Measurements from ENCODE around the gene PRSS53.

Gene PRSS53

DNA sequence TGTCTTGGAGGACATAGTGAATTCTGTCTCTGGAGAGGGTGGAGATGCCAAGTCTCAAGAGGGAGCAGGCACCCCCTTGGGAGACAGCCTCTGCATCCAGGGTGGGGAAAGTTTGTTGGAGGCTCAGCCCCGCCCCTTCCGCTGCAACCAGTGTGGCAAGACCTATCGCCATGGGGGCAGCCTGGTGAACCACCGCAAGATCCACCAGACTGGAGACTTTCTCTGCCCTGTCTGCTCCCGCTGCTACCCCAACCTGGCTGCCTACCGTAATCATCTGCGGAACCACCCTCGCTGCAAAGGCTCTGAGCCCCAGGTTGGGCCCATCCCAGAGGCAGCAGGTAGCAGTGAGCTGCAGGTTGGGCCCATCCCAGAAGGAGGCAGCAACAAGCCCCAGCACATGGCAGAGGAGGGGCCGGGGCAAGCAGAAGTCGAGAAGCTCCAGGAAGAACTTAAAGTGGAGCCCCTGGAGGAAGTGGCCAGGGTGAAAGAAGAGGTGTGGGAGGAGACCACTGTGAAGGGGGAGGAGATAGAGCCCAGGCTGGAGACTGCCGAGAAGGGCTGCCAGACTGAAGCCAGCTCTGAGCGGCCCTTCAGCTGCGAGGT lies 9.3 kb downstream of the PRSS53 start:
- H3K9ac ChIP-seq (ENCODE audit: insufficient read length, low read depth), result peak overlapping the region; percentile 27
- H3K36me3 ChIP-seq (ENCODE audit: insufficient read depth, insufficient read length, low read length), result peaks cover 89% of the 10 kb centered on the region
- no peaks in the 10 kb centered on the region for H3K9me3 ChIP-seq (ENCODE audit: insufficient read depth, low read length)
- H3K4me1 ChIP-seq (ENCODE audit: insufficient read depth, insufficient read length), result peaks cover 6% of the 10 kb centered on the region
- H3K4me3 ChIP-seq (ENCODE audit: insufficient read length, low read depth), result no peak overlapping the region
- no peak for TF ChIP-seq ZNF274 (IDR thresholded peaks at IDR 0.05; ENCODE audit: low read depth, low read length)
- TF ChIP-seq SUZ12 (IDR thresholded peaks at IDR 0.05; ENCODE audit: extremely low read depth, insufficient read depth, insufficient read length), result no peak
- no peak for TF ChIP-seq YY1 (IDR thresholded peaks at IDR 0.05; ENCODE audit: insufficient read depth, insufficient read length)
- no peak for DNase-seq (ENCODE audit: low read depth, low spot score)
- no peaks in the 10 kb centered on the region for H3K27me3 ChIP-seq (ENCODE audit: insufficient read depth, insufficient read length)

DNA sequence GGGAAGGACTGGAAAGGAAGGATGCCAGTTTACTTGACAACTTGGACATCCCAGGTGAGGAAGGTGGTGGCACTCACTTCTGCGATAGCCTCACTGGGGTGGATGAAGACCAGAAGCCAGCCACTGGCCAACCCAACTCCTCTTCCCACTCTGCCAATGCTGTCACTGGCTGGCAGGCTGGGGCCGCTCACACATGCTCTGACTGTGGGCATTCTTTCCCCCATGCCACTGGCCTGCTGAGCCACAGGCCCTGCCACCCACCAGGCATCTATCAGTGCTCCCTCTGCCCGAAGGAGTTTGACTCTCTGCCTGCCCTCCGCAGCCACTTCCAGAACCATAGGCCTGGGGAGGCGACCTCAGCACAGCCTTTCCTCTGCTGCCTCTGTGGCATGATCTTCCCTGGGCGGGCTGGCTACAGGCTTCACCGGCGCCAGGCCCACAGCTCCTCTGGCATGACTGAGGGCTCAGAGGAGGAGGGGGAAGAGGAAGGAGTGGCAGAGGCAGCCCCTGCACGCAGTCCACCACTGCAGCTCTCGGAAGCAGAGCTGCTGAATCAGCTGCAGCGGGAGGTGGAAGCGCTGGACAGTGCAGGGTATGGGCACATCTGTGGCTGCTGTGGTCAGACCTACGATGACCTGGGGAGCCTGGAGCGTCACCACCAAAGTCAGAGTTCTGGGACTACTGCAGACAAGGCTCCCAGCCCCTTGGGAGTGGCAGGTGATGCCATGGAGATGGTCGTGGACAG lies 10.0 kb downstream of the PRSS53 start:
- Histone ChIP-seq H3K4me1 (ENCODE audit: insufficient read depth, insufficient read length) (peaks cover 6% of the 10 kb centered on the region), H3K9me3 (ENCODE audit: insufficient read depth, low read length) (no peaks in the 10 kb centered on the region), H3K4me3 (ENCODE audit: insufficient read length, low read depth) (no peak overlapping the region), H3K27me3 (ENCODE audit: insufficient read depth, insufficient read length) (no peaks in the 10 kb centered on the region), H3K9ac (ENCODE audit: insufficient read length, low read depth) (no peak overlapping the region), H3K36me3 (ENCODE audit: insufficient read depth, insufficient read length, low read length) (peaks cover 82% of the 10 kb centered on the region)
- DNase-seq (ENCODE audit: low read depth, low spot score), result no peak
- TF ChIP-seq ZNF274 (IDR thresholded peaks at IDR 0.05; ENCODE audit: low read depth, low read length), result no peak
- TF ChIP-seq YY1 (IDR thresholded peaks at IDR 0.05; ENCODE audit: insufficient read depth, insufficient read length), result no peak
- TF ChIP-seq SUZ12 (IDR thresholded peaks at IDR 0.05; ENCODE audit: extremely low read depth, insufficient read depth, insufficient read length), result no peak

DNA sequence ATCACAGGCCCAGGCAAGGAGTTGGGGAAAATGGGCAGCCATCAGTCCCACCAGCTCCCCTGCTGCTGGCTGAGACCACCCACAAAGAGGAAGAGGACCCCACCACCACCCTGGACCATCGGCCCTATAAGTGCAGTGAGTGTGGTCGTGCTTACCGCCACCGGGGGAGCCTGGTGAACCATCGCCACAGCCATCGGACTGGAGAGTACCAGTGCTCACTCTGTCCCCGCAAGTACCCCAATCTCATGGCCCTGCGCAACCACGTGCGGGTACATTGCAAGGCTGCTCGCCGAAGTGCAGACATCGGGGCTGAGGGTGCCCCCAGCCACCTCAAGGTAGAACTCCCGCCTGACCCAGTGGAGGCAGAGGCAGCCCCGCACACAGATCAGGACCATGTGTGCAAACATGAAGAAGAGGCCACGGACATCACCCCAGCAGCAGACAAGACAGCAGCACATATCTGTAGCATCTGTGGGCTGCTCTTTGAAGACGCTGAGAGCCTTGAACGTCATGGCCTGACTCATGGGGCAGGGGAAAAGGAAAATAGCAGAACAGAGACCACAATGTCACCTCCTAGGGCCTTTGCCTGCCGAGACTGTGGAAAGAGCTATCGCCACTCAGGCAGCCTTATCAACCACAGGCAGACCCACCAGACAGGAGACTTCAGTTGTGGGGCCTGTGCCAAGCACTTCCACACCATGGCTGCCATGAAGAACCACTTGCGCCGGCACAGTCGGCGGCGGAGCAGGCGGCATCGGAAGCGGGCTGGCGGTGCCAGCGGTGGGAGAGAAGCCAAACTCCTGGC lies 10.9 kb downstream of the PRSS53 start:
- H3K9ac ChIP-seq (ENCODE audit: insufficient read length, low read depth), result no peak overlapping the region
- H3K36me3 ChIP-seq (ENCODE audit: insufficient read depth, insufficient read length, low read length), result peaks cover 72% of the 10 kb centered on the region
- no peak overlapping the region for H3K4me3 ChIP-seq (ENCODE audit: insufficient read length, low read depth)
- DNase-seq (ENCODE audit: low read depth, low spot score), result no peak
- TF ChIP-seq YY1 (IDR thresholded peaks at IDR 0.05; ENCODE audit: insufficient read depth, insufficient read length), result no peak
- no peak for TF ChIP-seq SUZ12 (IDR thresholded peaks at IDR 0.05; ENCODE audit: extremely low read depth, insufficient read depth, insufficient read length)
- TF ChIP-seq ZNF274 (IDR thresholded peaks at IDR 0.05; ENCODE audit: low read depth, low read length), result no peak
- H3K9me3 ChIP-seq (ENCODE audit: insufficient read depth, low read length), result no peaks in the 10 kb centered on the region
- H3K4me1 ChIP-seq (ENCODE audit: insufficient read depth, insufficient read length), result peaks cover 6% of the 10 kb centered on the region
- no peaks in the 10 kb centered on the region for H3K27me3 ChIP-seq (ENCODE audit: insufficient read depth, insufficient read length)

DNA sequence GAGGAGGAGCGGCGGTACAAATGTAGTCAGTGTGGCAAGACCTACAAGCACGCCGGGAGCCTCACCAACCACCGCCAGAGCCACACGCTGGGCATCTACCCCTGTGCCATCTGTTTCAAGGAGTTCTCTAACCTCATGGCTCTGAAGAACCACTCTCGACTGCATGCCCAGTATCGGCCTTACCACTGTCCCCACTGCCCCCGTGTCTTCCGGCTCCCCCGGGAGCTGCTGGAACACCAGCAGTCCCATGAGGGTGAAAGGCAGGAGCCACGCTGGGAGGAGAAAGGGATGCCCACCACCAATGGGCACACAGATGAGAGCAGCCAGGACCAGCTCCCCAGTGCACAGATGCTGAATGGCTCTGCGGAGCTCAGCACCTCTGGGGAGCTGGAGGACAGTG lies 11.7 kb downstream of the PRSS53 start:
- Histone ChIP-seq H3K9me3 (ENCODE audit: insufficient read depth, low read length) (no peaks in the 10 kb centered on the region), H3K9ac (ENCODE audit: insufficient read length, low read depth) (no peak overlapping the region), H3K36me3 (ENCODE audit: insufficient read depth, insufficient read length, low read length) (peaks cover 65% of the 10 kb centered on the region), H3K4me1 (ENCODE audit: insufficient read depth, insufficient read length) (peaks cover 6% of the 10 kb centered on the region), H3K27me3 (ENCODE audit: insufficient read depth, insufficient read length) (no peaks in the 10 kb centered on the region), H3K4me3 (ENCODE audit: insufficient read length, low read depth) (no peak overlapping the region)
- DNase-seq (ENCODE audit: low read depth, low spot score), result no peak
- no peak for TF ChIP-seq SUZ12 (IDR thresholded peaks at IDR 0.05; ENCODE audit: extremely low read depth, insufficient read depth, insufficient read length)

DNA sequence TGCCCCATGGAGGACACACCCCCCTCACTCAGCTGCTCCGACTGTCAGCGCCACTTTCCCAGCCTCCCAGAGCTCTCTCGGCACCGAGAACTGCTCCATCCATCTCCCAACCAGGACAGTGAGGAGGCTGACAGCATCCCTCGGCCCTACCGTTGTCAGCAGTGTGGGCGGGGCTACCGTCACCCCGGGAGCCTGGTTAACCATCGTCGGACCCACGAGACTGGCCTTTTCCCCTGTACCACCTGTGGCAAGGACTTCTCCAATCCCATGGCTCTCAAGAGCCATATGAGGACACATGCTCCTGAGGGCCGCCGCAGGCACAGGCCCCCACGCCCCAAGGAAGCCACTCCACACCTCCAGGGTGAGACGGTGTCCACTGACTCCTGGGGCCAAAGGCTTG lies 12.4 kb downstream of the PRSS53 start:
- DNase-seq (ENCODE audit: low read depth, low spot score), result no peak
- H3K27me3 ChIP-seq (ENCODE audit: insufficient read depth, insufficient read length), result no peaks in the 10 kb centered on the region
- H3K4me3 ChIP-seq (ENCODE audit: insufficient read length, low read depth), result no peak overlapping the region
- H3K9me3 ChIP-seq (ENCODE audit: insufficient read depth, low read length), result no peaks in the 10 kb centered on the region
- peaks cover 6% of the 10 kb centered on the region for H3K4me1 ChIP-seq (ENCODE audit: insufficient read depth, insufficient read length)
- H3K9ac ChIP-seq (ENCODE audit: insufficient read length, low read depth), result no peak overlapping the region
- TF ChIP-seq YY1 (IDR thresholded peaks at IDR 0.05; ENCODE audit: insufficient read depth, insufficient read length), result no peak
- TF ChIP-seq SUZ12 (IDR thresholded peaks at IDR 0.05; ENCODE audit: extremely low read depth, insufficient read depth, insufficient read length), result no peak
- TF ChIP-seq ZNF274 (IDR thresholded peaks at IDR 0.05; ENCODE audit: low read depth, low read length), result no peak
- H3K36me3 ChIP-seq (ENCODE audit: insufficient read depth, insufficient read length, low read length), result peaks cover 58% of the 10 kb centered on the region

DNA sequence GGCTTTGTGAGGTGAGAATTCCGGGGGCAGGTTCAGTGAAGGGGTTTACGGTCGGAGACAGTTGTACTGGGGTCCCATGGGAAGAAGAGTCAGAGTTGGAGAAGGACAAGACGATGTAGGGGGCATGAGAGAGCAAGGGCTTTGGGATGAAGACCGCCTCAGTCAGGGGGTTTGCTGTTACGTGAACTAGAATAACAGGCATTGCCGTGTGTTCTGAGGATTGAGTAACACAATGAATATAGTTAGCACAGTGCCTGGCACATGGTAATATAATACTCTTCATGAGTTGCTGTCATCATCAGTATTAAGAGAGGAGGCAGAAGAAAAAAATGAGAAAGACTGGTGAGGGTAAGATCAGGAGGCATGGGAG lies 13.9 kb downstream of the PRSS53 start:
- DNase-seq (ENCODE audit: low read depth, low spot score), result no peak
- TF ChIP-seq ZNF274 (IDR thresholded peaks at IDR 0.05; ENCODE audit: low read depth, low read length) (no peak), YY1 (IDR thresholded peaks at IDR 0.05; ENCODE audit: insufficient read depth, insufficient read length) (no peak), SUZ12 (IDR thresholded peaks at IDR 0.05; ENCODE audit: extremely low read depth, insufficient read depth, insufficient read length) (no peak)
- H3K27me3 ChIP-seq (ENCODE audit: insufficient read depth, insufficient read length), result no peaks in the 10 kb centered on the region
- peak overlapping the region; percentile 95 for H3K4me3 ChIP-seq (ENCODE audit: insufficient read length, low read depth)
- H3K4me1 ChIP-seq (ENCODE audit: insufficient read depth, insufficient read length), result no peaks in the 10 kb centered on the region
- peaks cover 42% of the 10 kb centered on the region for H3K36me3 ChIP-seq (ENCODE audit: insufficient read depth, insufficient read length, low read length)
- H3K9me3 ChIP-seq (ENCODE audit: insufficient read depth, low read length), result no peaks in the 10 kb centered on the region
- H3K9ac ChIP-seq (ENCODE audit: insufficient read length, low read depth), result peak overlapping the region; percentile 95
